ENCODE measurements around the gene SLC27A2.

The SLC27A2 gene

GRCh38 chr15:50162969-50163718, 18.9 kb upstream of the SLC27A2 start:
- TF ChIP-seq FOXP2 (optimal IDR thresholded peaks at IDR 0.05; ENCODE audit: borderline replicate concordance, extremely low read depth, extremely low read length, insufficient read depth): no peak
- TF ChIP-seq POLR2AphosphoS5 (IDR thresholded peaks at IDR 0.05; ENCODE audit: low read depth, low read length): no peak
- TF ChIP-seq SIN3A (IDR thresholded peaks at IDR 0.05; ENCODE audit: borderline replicate concordance, insufficient read depth, low read length): no peak
- TF ChIP-seq, protein P1, sequence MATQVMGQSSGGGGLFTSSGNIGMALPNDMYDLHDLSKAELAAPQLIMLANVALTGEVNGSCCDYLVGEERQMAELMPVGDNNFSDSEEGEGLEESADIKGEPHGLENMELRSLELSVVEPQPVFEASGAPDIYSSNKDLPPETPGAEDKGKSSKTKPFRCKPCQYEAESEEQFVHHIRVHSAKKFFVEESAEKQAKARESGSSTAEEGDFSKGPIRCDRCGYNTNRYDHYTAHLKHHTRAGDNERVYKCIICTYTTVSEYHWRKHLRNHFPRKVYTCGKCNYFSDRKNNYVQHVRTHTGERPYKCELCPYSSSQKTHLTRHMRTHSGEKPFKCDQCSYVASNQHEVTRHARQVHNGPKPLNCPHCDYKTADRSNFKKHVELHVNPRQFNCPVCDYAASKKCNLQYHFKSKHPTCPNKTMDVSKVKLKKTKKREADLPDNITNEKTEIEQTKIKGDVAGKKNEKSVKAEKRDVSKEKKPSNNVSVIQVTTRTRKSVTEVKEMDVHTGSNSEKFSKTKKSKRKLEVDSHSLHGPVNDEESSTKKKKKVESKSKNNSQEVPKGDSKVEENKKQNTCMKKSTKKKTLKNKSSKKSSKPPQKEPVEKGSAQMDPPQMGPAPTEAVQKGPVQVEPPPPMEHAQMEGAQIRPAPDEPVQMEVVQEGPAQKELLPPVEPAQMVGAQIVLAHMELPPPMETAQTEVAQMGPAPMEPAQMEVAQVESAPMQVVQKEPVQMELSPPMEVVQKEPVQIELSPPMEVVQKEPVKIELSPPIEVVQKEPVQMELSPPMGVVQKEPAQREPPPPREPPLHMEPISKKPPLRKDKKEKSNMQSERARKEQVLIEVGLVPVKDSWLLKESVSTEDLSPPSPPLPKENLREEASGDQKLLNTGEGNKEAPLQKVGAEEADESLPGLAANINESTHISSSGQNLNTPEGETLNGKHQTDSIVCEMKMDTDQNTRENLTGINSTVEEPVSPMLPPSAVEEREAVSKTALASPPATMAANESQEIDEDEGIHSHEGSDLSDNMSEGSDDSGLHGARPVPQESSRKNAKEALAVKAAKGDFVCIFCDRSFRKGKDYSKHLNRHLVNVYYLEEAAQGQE (IDR thresholded peaks at IDR 0.05; ENCODE audit: insufficient read depth in 1 of 2, low read depth in 2 of 2, low read length in 2 of 2): no peak
- no peak for TF ChIP-seq TAF1 (IDR thresholded peaks at IDR 0.05; ENCODE audit: borderline replicate concordance, insufficient read depth, low read length)

DNA sequence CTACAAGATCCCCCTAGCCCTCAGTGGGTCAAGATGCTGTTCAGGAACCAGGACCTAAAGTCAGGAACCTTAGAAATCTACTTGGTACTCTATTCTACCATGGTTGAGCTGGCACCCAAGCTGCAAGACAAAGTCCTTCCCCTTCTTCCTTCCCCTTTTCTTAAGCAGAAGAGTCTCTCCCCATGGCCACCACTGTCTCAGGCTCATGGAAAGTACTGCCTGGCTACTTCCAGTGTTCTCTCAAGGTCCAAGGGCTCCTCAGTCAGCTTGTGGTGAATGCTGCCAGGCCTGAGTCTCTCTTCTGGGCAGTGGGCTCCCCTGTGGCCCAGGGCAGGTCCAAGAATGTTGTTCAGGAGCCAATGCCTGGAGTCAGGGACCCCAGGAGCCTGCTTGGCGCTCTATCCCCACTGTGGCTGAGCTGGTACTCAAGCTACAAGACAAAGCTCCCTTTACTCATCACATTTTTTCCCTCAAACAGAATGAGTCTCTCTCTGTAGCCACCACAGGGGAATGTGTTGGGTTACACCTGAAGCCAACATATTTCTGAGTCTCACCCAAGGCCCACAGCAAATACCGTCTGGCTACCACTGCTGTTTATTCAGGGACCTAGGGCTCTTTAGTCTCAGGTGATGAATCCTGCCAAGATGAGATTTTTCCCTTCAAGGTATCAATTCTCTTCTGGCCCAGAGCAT, 18.1 kb upstream of the SLC27A2 start:
- TF ChIP-seq POLR2AphosphoS5 (IDR thresholded peaks at IDR 0.05; ENCODE audit: low read depth, low read length) (no peak), SIN3A (IDR thresholded peaks at IDR 0.05; ENCODE audit: borderline replicate concordance, insufficient read depth, low read length) (no peak)

- TF ChIP-seq SIN3A (IDR thresholded peaks at IDR 0.05; ENCODE audit: borderline replicate concordance, insufficient read depth, low read length): no peak
- TF ChIP-seq, protein P1 (IDR thresholded peaks at IDR 0.05; ENCODE audit: insufficient read depth in 1 of 2, low read depth in 2 of 2, low read length in 2 of 2): no peak
- TF ChIP-seq TAF1 (IDR thresholded peaks at IDR 0.05; ENCODE audit: borderline replicate concordance, insufficient read depth, low read length): no peak
- no peak for TF ChIP-seq POLR2AphosphoS5 (IDR thresholded peaks at IDR 0.05; ENCODE audit: low read depth, low read length)
- TF ChIP-seq FOXP2 (optimal IDR thresholded peaks at IDR 0.05; ENCODE audit: borderline replicate concordance, extremely low read depth, extremely low read length, insufficient read depth): no peak
Observed at GRCh38 chr15:50164458-50164857, 17.5 kb upstream of the SLC27A2 start.

DNA sequence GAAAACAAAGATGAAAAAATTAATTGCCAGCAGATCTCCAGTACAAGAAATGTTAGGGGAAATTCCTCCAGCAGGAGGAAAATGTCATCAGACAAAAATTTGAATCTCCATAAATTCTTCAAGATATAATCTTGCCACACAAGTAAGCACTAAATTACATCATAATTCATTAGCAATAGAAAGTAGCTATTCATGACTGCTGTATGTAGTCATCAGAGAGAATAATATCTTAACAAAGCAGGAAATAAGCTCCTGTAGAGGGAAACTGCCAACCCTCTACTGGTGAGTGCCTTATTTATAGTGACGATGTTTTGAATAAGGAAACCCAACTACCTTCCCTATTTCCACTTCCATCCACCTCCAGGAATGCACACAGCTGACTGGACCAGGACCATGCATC, 15.8 kb upstream of the SLC27A2 start:
- no peak for TF ChIP-seq SIN3A (IDR thresholded peaks at IDR 0.05; ENCODE audit: borderline replicate concordance, insufficient read depth, low read length)
- no peak for TF ChIP-seq FOXP2 (optimal IDR thresholded peaks at IDR 0.05; ENCODE audit: borderline replicate concordance, extremely low read depth, extremely low read length, insufficient read depth)
- TF ChIP-seq TAF1 (IDR thresholded peaks at IDR 0.05; ENCODE audit: borderline replicate concordance, insufficient read depth, low read length): no peak
- TF ChIP-seq, protein P1 (IDR thresholded peaks at IDR 0.05; ENCODE audit: insufficient read depth in 1 of 2, low read depth in 2 of 2, low read length in 2 of 2): no peak
- TF ChIP-seq POLR2AphosphoS5 (IDR thresholded peaks at IDR 0.05; ENCODE audit: low read depth, low read length): no peak

GRCh38 chr15:50167110-50167509, 14.9 kb upstream of the SLC27A2 start:
- TF ChIP-seq FOXP2 (optimal IDR thresholded peaks at IDR 0.05; ENCODE audit: borderline replicate concordance, extremely low read depth, extremely low read length, insufficient read depth): no peak

GRCh38 chr15:50168379-50168778, 13.6 kb upstream of the SLC27A2 start:
- TF ChIP-seq, protein P1 (IDR thresholded peaks at IDR 0.05; ENCODE audit: insufficient read depth in 1 of 2, low read depth in 2 of 2, low read length in 2 of 2): no peak
- TF ChIP-seq TAF1 (IDR thresholded peaks at IDR 0.05; ENCODE audit: borderline replicate concordance, insufficient read depth, low read length) (no peak), POLR2AphosphoS5 (IDR thresholded peaks at IDR 0.05; ENCODE audit: low read depth, low read length) (no peak), SIN3A (IDR thresholded peaks at IDR 0.05; ENCODE audit: borderline replicate concordance, insufficient read depth, low read length) (no peak), FOXP2 (optimal IDR thresholded peaks at IDR 0.05; ENCODE audit: borderline replicate concordance, extremely low read depth, extremely low read length, insufficient read depth) (no peak)
